K562 (cell line): Measurements from ENCODE around the gene AQP2. TPM values are rescaled to one million over a fixed set of nuclear protein-coding genes. Genes with fewer than 3 reads are reported as not detected.

Experiments
- ATF6 ChIP-seq: sonication (generic); formaldehyde crosslinking; IDR thresholded peaks from 2 replicates; pipeline ENCODE4 v1.4.0; 2020; ENCODE audit warnings: mild to moderate bottlenecking, missing genetic modification reagents
- ATF7 ChIP-seq: fragments of 450-650 bp; IDR thresholded peaks from 2 replicates; pipeline ENCODE4 v1.7.1; 2014; ENCODE audit warnings: mild to moderate bottlenecking, moderate library complexity
- HLTF ChIP-seq: fragments of 450-650 bp; IDR thresholded peaks from 2 replicates; pipeline ENCODE4 v1.6.1; 2016
- HMG20B ChIP-seq: fragments of 250-450 bp; sonication (Bioruptor Pico); IDR thresholded peaks from 2 replicates; pipeline ENCODE4 v1.5.0; 2021; ENCODE audit warnings: mild to moderate bottlenecking
- MAFF ChIP-seq: IDR thresholded peaks from 2 replicates; pipeline ENCODE4 v1.6.1; 2012; ENCODE audit warnings: low read length, improper control_type of control experiment
- MNT ChIP-seq, 2 experiments: fragments of 450-650 bp; conservative IDR thresholded peaks; 2 replicates each; pipeline ENCODE4 v1.6.1; 2017; ENCODE audit warnings: mild to moderate bottlenecking in 2 of 2, moderate library complexity in 2 of 2
- NFXL1 ChIP-seq: fragments of 450-650 bp; formaldehyde crosslinking; IDR thresholded peaks from 2 replicates; pipeline ENCODE4 v1.4.0; 2021; ENCODE audit warnings: mild to moderate bottlenecking
- SLC30A9 ChIP-seq: fragments of 250-450 bp; sonication (Bioruptor Pico); IDR thresholded peaks from 2 replicates; pipeline ENCODE4 v1.8.0; 2022; ENCODE audit warnings: mild to moderate bottlenecking, moderate library complexity
- SNRNP70 ChIP-seq: fragments of 200-400 bp; formaldehyde crosslinking; optimal IDR thresholded peaks from 2 replicates; pipeline ENCODE3; 2017; ENCODE audit warnings: low read depth, low read length
- ZBTB12 ChIP-seq: fragments of 250-450 bp; sonication (Bioruptor Pico); IDR thresholded peaks from 2 replicates; pipeline ENCODE4 v1.4.0; 2020
- ZNF318 ChIP-seq, 2 experiments: fragments of 450-650 bp; IDR thresholded peaks; 2 replicates each; pipeline ENCODE4 v1.6.1; 2016; ENCODE audit warnings: mild to moderate bottlenecking in 2 of 2, borderline replicate concordance in 1 of 2, low read depth in 1 of 2, moderate library complexity in 1 of 2
- ZNF583 ChIP-seq: fragments of 250-450 bp; sonication (Bioruptor Pico); IDR thresholded peaks from 2 replicates; pipeline ENCODE4 v1.4.0; 2020
- polyA plus RNA-seq, 8 experiments: library from polyadenylated mRNA; depleted of rRNA in 4 of 8; stranded (reverse) in 5 of 8; unstranded in 3 of 8; fragments of >200 nt; fragmentation: Nextera tagmentation in 2 of 8; fragmentation: Illumina TruSeq in 1 of 8; extraction: Ambion mirVana in 2 of 8; extraction: Trizol in 1 of 8; gene quantifications; 2 replicates each; pipeline versions ENCODE4 v1.2.1 to v1.2.3, GENCODE V29; 2011 to 2014; ENCODE audit warnings: inconsistent platforms in 1 of 8, missing spikeins in 1 of 8
- total RNA-seq, 7 experiments: library from RNA; depleted of rRNA in 6 of 7; stranded (reverse); fragments of >200 nt in 6 of 7; fragmentation: Illumina TruSeq in 2 of 7; extraction: Trizol in 2 of 7; gene quantifications; 2 replicates each; pipeline versions ENCODE4 v1.2.1 to v1.2.3, GENCODE V29; 2011 to 2021; ENCODE audit warnings: low replicate concordance in 1 of 7

The AQP2 gene
- total and polyA plus RNA-seq, 9 of the 15 experiments (the other 6 are each of a cell fraction or from before 2014, with no cell fraction given): not detected

GRCh38 chr12:49967042-49967776 lies 16.7 kb downstream of the AQP2 start (continued):
- TF ChIP-seq ATF6 (CRISPR knock-in tag): no peak
- no peak for TF ChIP-seq MAFF
- no peak for TF ChIP-seq SNRNP70
- no peak for TF ChIP-seq SLC30A9 (CRISPR knock-in tag)
- TF ChIP-seq ZNF318 (IDR thresholded peaks at IDR 0.05; ENCODE audit: borderline replicate concordance in 1 of 2, low read depth in 1 of 2): no peak
- peak; percentile 65 for TF ChIP-seq ATF7
- peak in 1 of 2 experiments; percentile 56; a peak in 1 of 4 replicates for TF ChIP-seq MNT (conservative IDR thresholded peaks at IDR 0.05)
- TF ChIP-seq NFXL1 (CRISPR knock-in tag): no peak
- TF ChIP-seq ZNF583 (CRISPR knock-in tag): 0 out of 2 replicates have a peak, but pooled peaks have one; percentile 40
- TF ChIP-seq HLTF: 0 out of 2 replicates have a peak, but pooled peaks have one; percentile 27
- no peak for TF ChIP-seq ZBTB12 (CRISPR knock-in tag)
- TF ChIP-seq HMG20B: no peak
